GM23248 (cell line): ENCODE results near the gene SEMA3D. TPM values are rescaled to one million over a fixed set of nuclear protein-coding genes. Genes with fewer than 3 reads are reported as not detected.

Source experiments
- DNase-seq: peaks from one replicate; pipeline ENCODE4 v3.0.0-alpha.2; 2015
- H2AFZ ChIP-seq: fragments of 200-600 bp; sonication (generic); 2 replicates; pipeline ENCODE4 v1.6.1; 2016; ENCODE audit warnings: antibody characterized with exemption
- H3F3A ChIP-seq: fragments of 200-600 bp; sonication (generic); 2 replicates; pipeline ENCODE4 v1.6.1; 2016; ENCODE audit warnings: mild to moderate bottlenecking, antibody characterized with exemption, mixed run types; ENCODE audit not compliant: insufficient read depth
- H3K27ac ChIP-seq: fragments of 200-600 bp; sonication (generic); 2 replicates; pipeline ENCODE4 v1.5.1; 2016; ENCODE audit warnings: mild to moderate bottlenecking
- H3K27me3 ChIP-seq: fragments of 200-600 bp; sonication (generic); replicated peaks from 2 replicates; pipeline ENCODE4 v1.6.1; 2016; ENCODE audit warnings: mild to moderate bottlenecking; ENCODE audit not compliant: insufficient read depth
- H3K36me3 ChIP-seq: fragments of 200-600 bp; sonication (generic); 2 replicates; pipeline ENCODE4 v1.6.1; 2016; ENCODE audit warnings: low read depth, mild to moderate bottlenecking
- H3K4me1 ChIP-seq: fragments of 200-600 bp; sonication (generic); 2 replicates; pipeline ENCODE4 v1.6.1; 2016; ENCODE audit warnings: mild to moderate bottlenecking; ENCODE audit not compliant: insufficient read depth
- H3K4me2 ChIP-seq: fragments of 200-600 bp; sonication (generic); one replicate; pipeline ENCODE4 v1.6.1; 2016; ENCODE audit warnings: mild to moderate bottlenecking; ENCODE audit not compliant: unreplicated experiment
- H3K4me3 ChIP-seq: fragments of 200-600 bp; sonication (generic); 2 replicates; pipeline ENCODE4 v1.5.1; 2016; ENCODE audit warnings: mild to moderate bottlenecking
- H3K79me2 ChIP-seq: fragments of 200-600 bp; sonication (generic); 2 replicates; pipeline ENCODE4 v1.6.1; 2016; ENCODE audit warnings: mild to moderate bottlenecking; ENCODE audit not compliant: insufficient read depth
- H3K9ac ChIP-seq: fragments of 200-600 bp; sonication (generic); 2 replicates; pipeline ENCODE4 v1.6.1; 2016; ENCODE audit warnings: mild to moderate bottlenecking
- H3K9me2 ChIP-seq: fragments of 200-600 bp; sonication (generic); 2 replicates; pipeline ENCODE4 v1.6.1; 2016; ENCODE audit warnings: mixed run types, mild to moderate bottlenecking, moderate library complexity; ENCODE audit not compliant: insufficient read depth
- H3K9me3 ChIP-seq: fragments of 200-600 bp; sonication (generic); one replicate; pipeline ENCODE4 v1.6.1; 2017; ENCODE audit warnings: low read depth
- H4K20me1 ChIP-seq: fragments of 200-600 bp; sonication (generic); 2 replicates; pipeline ENCODE4 v1.6.0; 2016; ENCODE audit not compliant: insufficient read depth
- EZH2 ChIP-seq: fragments of 200-600 bp; sonication (generic); IDR thresholded peaks from 2 replicates; pipeline ENCODE4 v1.6.1; 2018; ENCODE audit warnings: antibody characterized with exemption, mild to moderate bottlenecking; ENCODE audit not compliant: insufficient read depth, poor library complexity, severe bottlenecking
- EZH2phosphoT487 ChIP-seq: fragments of 200-600 bp; sonication (generic); IDR thresholded peaks from 2 replicates; pipeline ENCODE4 v1.6.1; 2018; ENCODE audit warnings: antibody characterized with exemption, moderate library complexity, mild to moderate bottlenecking, low read depth; ENCODE audit not compliant: insufficient read depth
- WGBS, 2 experiments: methylation state at CpG; one replicate each; pipeline ENCODE4 v1.1.6; 2015 to 2017; ENCODE audit warnings: low lambda C conversion rate in 2 of 2, low coverage in 1 of 2; ENCODE audit errors: missing lambda C conversion rate in 2 of 2; 5-methylcytosine and 5-hydroxymethylcytosine counted together
- in situ Hi-C: fragments of 300-500 bp; cut with MboI; formaldehyde crosslinking; loops from 2 replicates; pipeline ENCODE4 v1.15.0; 2020
- polyA plus RNA-seq: library from polyadenylated mRNA; unstranded; fragments of >200 nt; fragmentation: Nextera tagmentation; extraction: Ambion mirVana; gene quantifications from 2 replicates; pipeline ENCODE4 v1.2.1, GENCODE V29; 2016
- total RNA-seq: library from RNA; depleted of rRNA; stranded (reverse); fragments of >200 nt; shearing (Covaris generic); gene quantifications from 2 replicates; pipeline ENCODE4 v1.2.3, GENCODE V29; 2014

The SEMA3D gene
- total and polyA plus RNA-seq, 2 experiments from 2014 or later = 4.0 to 6.6 TPM

DNA sequence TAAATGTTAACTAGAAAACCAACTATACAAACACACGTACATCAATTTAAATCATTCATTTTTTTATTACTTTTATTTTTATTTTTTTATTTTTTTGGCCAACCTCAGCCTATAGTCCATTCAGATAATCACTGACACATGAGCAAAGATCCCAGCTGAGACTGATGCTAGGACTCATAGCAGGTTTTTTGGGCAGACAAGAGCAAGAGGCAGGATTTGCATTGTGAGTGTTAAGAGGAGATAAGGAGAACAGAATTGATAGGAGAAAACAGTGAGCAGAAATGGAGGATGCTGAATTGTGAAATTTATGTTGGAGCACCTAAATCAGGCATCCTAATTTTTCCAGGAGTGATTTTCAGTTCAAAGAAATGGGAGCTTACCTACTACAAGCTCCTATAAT lies 240.3 kb downstream of the SEMA3D start:
- H3K9ac ChIP-seq = no peak overlapping the region
- 67 to 68% methylated on average over 1 of the region's 1 CpG for WGBS, 2 experiments
- no peaks in the 10 kb centered on the region for H3K79me2 ChIP-seq
- in situ Hi-C loops = no loop called here
- no peak overlapping the region for H3K4me2 ChIP-seq
- no peak for TF ChIP-seq EZH2phosphoT487
- no peak for TF ChIP-seq EZH2
- no peak overlapping the region for H3K4me3 ChIP-seq
- H3K27me3 ChIP-seq = no peaks in the 10 kb centered on the region
- H3K9me2 ChIP-seq = no peaks in the 10 kb centered on the region
- H4K20me1 ChIP-seq = no peaks in the 10 kb centered on the region
- H3K9me3 ChIP-seq = no peaks in the 10 kb centered on the region
- no peaks in the 10 kb centered on the region; the same call in 1 of the 2 replicates for H3K4me1 ChIP-seq
- DNase-seq = no peak
- H2AFZ ChIP-seq = no peak overlapping the region
- H3K27ac ChIP-seq = no peak overlapping the region
- H3F3A ChIP-seq = no peaks in the 10 kb centered on the region
- no peaks in the 10 kb centered on the region for H3K36me3 ChIP-seq
